ENCODE data around the gene FAM162B. TPM values are rescaled to one million over a fixed set of nuclear protein-coding genes. Genes with fewer than 3 reads are reported as not detected.

Gene FAM162B
- total RNA-seq, 1 experiment from 2014 or later = not detected

- TF ChIP-seq EZH2phosphoT487 (IDR thresholded peaks at IDR 0.05; ENCODE audit: borderline replicate concordance, low read length) (no peak), CTCF (conservative IDR thresholded peaks at IDR 0.05; ENCODE audit: low read depth, low read length) (no peak)
- no TSS peak for BruUV-seq (replicated peaks)
- no peaks in the 10 kb centered on the region for H3K4me1 ChIP-seq (ENCODE audit: insufficient read depth, low read length)
- no peaks in the 10 kb centered on the region for H3K9me2 ChIP-seq (replicated peaks; ENCODE audit: low read length)
- no peaks in the 10 kb centered on the region for H3F3A ChIP-seq (ENCODE audit: low read length, unreplicated experiment)
- DNase-seq = no peak
- no peak overlapping the region for H3K4me2 ChIP-seq (ENCODE audit: low read length)
- H3K27me3 ChIP-seq (ENCODE audit: low read length) = no peaks in the 10 kb centered on the region
- H4K20me1 ChIP-seq (ENCODE audit: low read length) = no peaks in the 10 kb centered on the region
- no peak overlapping the region for H3K4me3 ChIP-seq (ENCODE audit: low read length)
- CTCF ChIA-PET = no interaction called here
- intact Hi-C loops (cut with micrococcal nuclease) = no loop called here
- ATAC-seq = no peak
- H3K79me2 ChIP-seq (ENCODE audit: low read length) = no peaks in the 10 kb centered on the region
- no peak overlapping the region for H3K9ac ChIP-seq (ENCODE audit: low read length)
- H2AFZ ChIP-seq (ENCODE audit: low read length) = no peak overlapping the region
- POLR2A ChIA-PET (ENCODE audit: unreplicated experiment) = no interaction called here
- no peak overlapping the region for H3K27ac ChIP-seq (ENCODE audit: low read length)
- peaks cover 8% of the 10 kb centered on the region; the same call in 1 of the 2 replicates for H3K36me3 ChIP-seq (ENCODE audit: low read depth, low read length)
- no peaks in the 10 kb centered on the region for H3K9me3 ChIP-seq (ENCODE audit: low read length)
These were observed 38.6 kb downstream of the FAM162B start for GRCh38 chr6:116726947-116727346.

GRCh38 chr6:116714761-116715160 is 50.8 kb downstream of the FAM162B start:
- Histone ChIP-seq H3K27ac (ENCODE audit: low read length) (no peak overlapping the region), H3K4me2 (ENCODE audit: low read length) (no peak overlapping the region), H3K9me2 (replicated peaks; ENCODE audit: low read length) (no peaks in the 10 kb centered on the region), H3F3A (ENCODE audit: low read length, unreplicated experiment) (no peaks in the 10 kb centered on the region), H3K79me2 (ENCODE audit: low read length) (no peaks in the 10 kb centered on the region), H3K9me3 (ENCODE audit: low read length) (no peaks in the 10 kb centered on the region), H3K4me1 (ENCODE audit: insufficient read depth, low read length) (no peaks in the 10 kb centered on the region), H3K4me3 (ENCODE audit: low read length) (no peak overlapping the region), H4K20me1 (ENCODE audit: low read length) (no peaks in the 10 kb centered on the region), H3K9ac (ENCODE audit: low read length) (no peak overlapping the region), H3K27me3 (ENCODE audit: low read length) (no peaks in the 10 kb centered on the region), H2AFZ (ENCODE audit: low read length) (no peak overlapping the region), H3K36me3 (ENCODE audit: low read depth, low read length) (peaks cover 9% of the 10 kb centered on the region; the same call in 1 of the 2 replicates)
- TF ChIP-seq CTCF (conservative IDR thresholded peaks at IDR 0.05; ENCODE audit: low read depth, low read length) (no peak), EZH2 (IDR thresholded peaks at IDR 0.05; ENCODE audit: low read length, unreplicated experiment) (no peak), EZH2phosphoT487 (IDR thresholded peaks at IDR 0.05; ENCODE audit: borderline replicate concordance, low read length) (no peak)
- DNase-seq = no peak
- no TSS peak for BruUV-seq (replicated peaks)
- no peak for ATAC-seq
- POLR2A ChIA-PET (ENCODE audit: unreplicated experiment) = no interaction called here
- CTCF ChIA-PET = no interaction called here
- intact Hi-C loops (cut with micrococcal nuclease) = no loop called here

DNA sequence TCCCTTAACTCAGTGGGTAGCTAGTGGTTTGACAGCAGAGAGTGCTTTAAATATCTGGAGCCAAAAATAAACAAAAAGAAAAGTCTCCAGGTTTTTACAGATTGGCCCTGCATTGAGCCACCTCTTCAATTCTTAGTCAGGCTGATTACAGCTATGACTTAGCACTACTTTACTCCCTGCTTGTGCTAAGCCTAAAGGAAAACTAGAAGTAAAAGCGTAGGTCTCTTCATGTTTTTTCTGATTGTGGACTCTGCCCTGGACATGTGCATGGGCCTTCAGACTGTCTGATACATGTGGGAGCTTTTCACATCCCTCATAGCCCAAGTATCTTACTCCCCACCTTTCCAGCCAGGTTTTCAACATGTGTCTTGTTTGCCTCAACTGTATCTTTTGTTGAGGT is 51.2 kb downstream of the FAM162B start:
- no peak for ATAC-seq
- no peak overlapping the region for H2AFZ ChIP-seq (ENCODE audit: low read length)
- no TSS peak for BruUV-seq (replicated peaks)
- H4K20me1 ChIP-seq (ENCODE audit: low read length) = no peaks in the 10 kb centered on the region
- no peaks in the 10 kb centered on the region for H3K4me1 ChIP-seq (ENCODE audit: insufficient read depth, low read length)
- no peak for TF ChIP-seq CTCF (conservative IDR thresholded peaks at IDR 0.05; ENCODE audit: low read depth, low read length)
- no peak overlapping the region for H3K27ac ChIP-seq (ENCODE audit: low read length)
- H3K27me3 ChIP-seq (ENCODE audit: low read length) = no peaks in the 10 kb centered on the region
- intact Hi-C loops (cut with micrococcal nuclease) = no loop called here
- no peaks in the 10 kb centered on the region for H3F3A ChIP-seq (ENCODE audit: low read length, unreplicated experiment)
- H3K79me2 ChIP-seq (ENCODE audit: low read length) = no peaks in the 10 kb centered on the region
- H3K9me2 ChIP-seq (replicated peaks; ENCODE audit: low read length) = no peaks in the 10 kb centered on the region
- no peak for DNase-seq
- ChIA-PET CTCF (no interaction called here), POLR2A (ENCODE audit: unreplicated experiment) (no interaction called here)
- H3K36me3 ChIP-seq (ENCODE audit: low read depth, low read length) = peaks cover 9% of the 10 kb centered on the region; the same call in 1 of the 2 replicates
- H3K4me2 ChIP-seq (ENCODE audit: low read length) = no peak overlapping the region
- H3K9me3 ChIP-seq (ENCODE audit: low read length) = no peaks in the 10 kb centered on the region
- H3K4me3 ChIP-seq (ENCODE audit: low read length) = no peak overlapping the region
- no peak overlapping the region for H3K9ac ChIP-seq (ENCODE audit: low read length)

Measured in PC-3 (cell line).